ENCODE measurements around the gene IGFALS.

The IGFALS gene

DNA sequence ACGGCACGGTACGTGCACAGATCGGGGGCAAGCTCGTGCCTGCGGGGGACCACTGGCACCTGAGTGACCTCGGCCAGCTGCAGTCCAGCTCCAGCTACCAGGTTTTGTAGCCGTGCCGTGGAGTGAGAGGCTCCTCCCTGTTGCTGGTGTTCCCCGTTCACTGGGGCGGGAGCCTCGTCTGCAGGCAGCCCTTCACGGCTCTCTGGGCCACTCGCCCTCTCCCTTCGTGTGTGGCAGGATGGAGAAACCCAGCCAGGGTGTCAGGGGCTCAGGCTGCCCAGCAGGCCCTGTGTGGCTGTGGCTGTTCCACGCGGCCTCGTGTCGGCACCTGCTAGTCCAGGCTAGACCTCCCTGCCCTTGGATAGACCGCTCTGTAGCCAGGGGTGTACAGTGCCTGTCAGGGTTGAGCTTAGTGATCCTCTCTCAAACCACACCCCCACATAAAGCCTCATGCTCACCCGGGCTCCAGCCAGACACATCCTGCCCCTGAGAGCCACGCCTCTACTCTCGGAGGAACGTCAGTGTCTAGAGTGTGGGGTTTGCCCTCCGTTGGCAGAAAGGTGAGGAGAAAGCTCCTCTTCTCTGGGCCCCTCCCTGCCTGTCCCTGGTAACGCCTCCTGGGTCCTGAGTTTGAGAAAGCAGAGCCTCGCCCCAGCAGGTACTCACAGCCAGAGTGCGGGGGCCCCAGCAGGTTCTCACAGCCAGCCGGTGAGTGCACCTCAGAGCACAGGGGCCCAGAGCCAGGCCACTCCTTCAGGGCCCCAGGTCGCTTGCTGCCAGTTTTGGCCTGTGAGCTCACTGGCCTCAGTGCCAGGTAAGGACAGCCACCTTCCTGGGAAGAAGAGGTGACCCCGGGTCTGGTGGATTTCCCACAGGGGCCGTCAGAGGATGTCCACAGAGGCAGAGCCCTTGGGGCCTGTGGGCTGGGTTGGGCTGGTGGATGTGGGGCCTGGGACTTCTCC lies 49.8 kb downstream of the IGFALS start:
- DNase-seq (ENCODE audit: low spot score), result no peak
- in situ Hi-C loops (cut with MboI; ENCODE audit: low pct_unique_long_range_greater_than_20kb, low sequenced_read_pairs, unreplicated experiment), result no loop called here
- no peak for TF ChIP-seq CTCF (IDR thresholded peaks at IDR 0.05; ENCODE audit: extremely low read depth, insufficient read depth, missing control alignments)

- DNase-seq (ENCODE audit: low spot score), result no peak
- in situ Hi-C loops (cut with MboI; ENCODE audit: low pct_unique_long_range_greater_than_20kb, low sequenced_read_pairs, unreplicated experiment), result no loop called here
- TF ChIP-seq CTCF (IDR thresholded peaks at IDR 0.05; ENCODE audit: extremely low read depth, insufficient read depth, missing control alignments), result no peak
Observed at GRCh38 chr16:1741553-1742165, 51.8 kb downstream of the IGFALS start.

DNA sequence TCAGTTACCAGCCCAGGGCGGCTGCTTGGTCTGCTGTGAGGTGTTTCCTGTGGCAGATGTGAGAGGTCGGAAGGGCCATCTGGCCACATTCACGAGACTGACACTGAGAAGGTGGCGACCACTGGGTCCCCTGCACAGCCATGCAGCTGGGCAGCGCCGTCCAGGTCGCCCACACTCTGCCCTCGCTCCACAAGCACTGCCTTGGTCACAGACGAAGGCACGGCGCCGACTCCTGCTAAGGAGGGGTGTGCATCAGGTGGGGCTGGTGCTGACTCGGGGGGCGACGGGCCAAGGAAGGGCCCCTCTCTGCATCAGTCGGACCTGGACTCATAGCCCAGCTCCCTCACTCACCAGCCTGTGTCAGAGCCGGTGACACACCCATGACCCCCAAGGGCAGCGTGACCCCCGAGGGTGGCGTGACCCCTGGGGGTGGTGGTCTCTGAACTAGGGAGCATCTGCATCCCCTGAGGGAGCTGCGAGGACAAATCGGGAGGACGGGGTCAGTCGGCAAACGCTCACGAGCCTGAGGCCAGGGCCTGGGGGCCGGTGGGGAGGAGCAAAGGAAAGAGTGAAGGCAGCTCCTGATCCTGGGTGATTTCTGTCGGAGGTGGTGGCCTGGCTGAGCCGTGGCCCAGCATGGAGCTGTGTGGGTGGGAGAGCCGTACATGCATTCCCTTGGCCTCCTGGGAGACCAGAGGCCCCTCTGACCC lies 52.6 kb downstream of the IGFALS start:
- DNase-seq (ENCODE audit: low spot score), result no peak
- in situ Hi-C loops (cut with MboI; ENCODE audit: low pct_unique_long_range_greater_than_20kb, low sequenced_read_pairs, unreplicated experiment), result no loop called here
- no peak for TF ChIP-seq CTCF (IDR thresholded peaks at IDR 0.05; ENCODE audit: extremely low read depth, insufficient read depth, missing control alignments)
